Frontal cortex (tissue), 4 donors: Measurements from ENCODE around the gene PAX2. TPM values are rescaled to one million over a fixed set of nuclear protein-coding genes. Genes with fewer than 3 reads are reported as not detected.
A peak's percentile ranks its signal among the peaks of the same experiment; 100 is the strongest.

Experiments used
- DNase-seq, 2 donors: peaks; one replicate each; pipeline ENCODE4 v3.0.0; 2012; ENCODE audit warnings: low spot score in 2 of 2
- FAIRE-seq: peaks from 2 replicates; lab custom pipeline; 2012; peaks lifted over from hg19 to GRCh38; lab: Jason Lieb, UNC
- total RNA-seq: library from RNA; depleted of rRNA; stranded (reverse); fragments of >200 nt; gene quantifications from one replicate; pipeline ENCODE4 v1.2.3, GENCODE V29; 2014
- donor health status: control.
- donor health status: control.
- donor health status: control.

Gene PAX2
- total RNA-seq, 1 donor from 2014 or later = not detected

DNA sequence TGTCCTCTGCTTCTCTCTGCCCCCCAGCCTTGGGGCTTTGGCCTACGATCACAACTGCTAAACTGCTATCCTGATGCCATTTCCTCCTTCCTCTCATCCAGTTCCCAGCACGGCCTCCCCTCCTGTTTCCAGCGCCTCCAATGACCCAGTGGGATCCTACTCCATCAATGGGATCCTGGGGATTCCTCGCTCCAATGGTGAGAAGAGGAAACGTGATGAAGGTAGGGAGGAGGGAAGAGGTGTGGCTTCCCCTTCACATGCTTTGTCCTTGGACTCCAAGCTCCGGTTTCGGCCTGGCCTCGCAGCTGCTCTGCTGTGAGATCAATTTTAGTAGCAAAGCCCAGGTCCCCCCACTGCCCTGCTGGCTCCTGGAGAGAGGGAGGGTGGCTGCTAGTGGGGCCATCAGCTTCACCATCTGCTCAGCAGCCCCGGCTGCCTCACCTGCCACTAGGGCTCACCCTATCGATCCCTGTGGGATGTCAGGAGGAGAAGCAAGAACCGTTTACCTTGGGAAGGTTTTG lies 35.8 kb downstream of the PAX2 start:
- DNase-seq = no peak

DNA sequence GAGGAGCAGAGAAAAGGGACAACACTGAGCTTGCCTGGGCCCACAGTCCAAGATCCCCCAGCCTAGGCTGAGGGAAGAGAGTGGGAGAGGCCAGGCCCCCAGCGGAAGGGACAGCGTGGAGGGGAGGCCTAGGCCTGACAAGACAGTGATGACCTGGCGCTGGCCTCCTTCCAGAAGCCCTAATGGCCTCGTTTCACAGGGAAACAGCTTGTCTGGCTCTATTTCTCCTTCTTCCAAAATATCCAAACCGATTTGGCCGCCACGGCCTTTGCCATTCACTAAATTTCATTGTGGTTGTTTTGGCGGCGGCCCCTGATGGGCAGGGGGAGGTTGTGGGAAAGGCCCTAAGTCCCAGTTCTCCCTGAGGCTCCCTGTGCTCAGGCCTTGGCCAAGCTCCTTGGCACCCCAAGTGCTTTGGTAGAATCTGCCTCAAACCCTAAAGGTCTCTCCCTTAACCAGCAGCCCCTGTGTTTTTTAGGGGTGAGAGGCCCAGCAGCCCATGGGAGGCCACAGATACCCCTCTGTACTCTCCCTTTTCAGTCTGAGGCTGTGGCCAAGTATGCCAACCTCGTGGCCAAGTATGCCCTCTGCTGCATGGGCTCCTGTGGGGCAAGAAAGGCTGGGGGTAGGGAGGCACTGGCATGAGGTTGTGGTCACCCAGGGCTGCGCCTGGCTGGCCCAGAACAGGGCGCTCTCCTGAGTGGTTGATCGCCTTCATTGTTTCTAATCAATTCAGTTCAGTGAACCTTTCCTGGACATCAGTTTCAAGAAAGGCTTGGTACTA lies 37.3 kb downstream of the PAX2 start:
- DNase-seq = no peak
- no peak for FAIRE-seq

More for the DNA sequence above, 35.8 kb downstream of the PAX2 start:
- no peak for FAIRE-seq

GRCh38 chr10:100784126-100784525 lies 38.7 kb downstream of the PAX2 start:
- FAIRE-seq = no peak

DNA sequence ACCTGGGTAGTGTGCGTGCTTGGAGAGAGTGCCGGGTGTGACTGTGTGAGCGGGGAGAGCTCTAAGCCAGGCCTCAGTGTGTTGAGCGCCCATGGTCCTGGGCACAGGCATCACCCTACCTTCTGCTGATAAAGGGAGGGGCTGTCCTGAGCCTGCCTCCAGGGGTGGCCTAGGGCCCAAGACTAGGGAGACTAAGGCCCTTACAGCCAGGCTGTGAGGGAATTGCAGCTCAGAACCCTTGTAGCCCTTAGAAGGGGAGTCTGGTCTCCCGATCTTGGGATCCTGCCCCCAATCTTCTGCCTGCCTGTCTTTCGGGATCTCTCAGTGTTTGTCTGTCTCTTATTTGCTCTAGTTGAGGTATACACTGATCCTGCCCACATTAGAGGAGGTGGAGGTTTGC lies 41.2 kb downstream of the PAX2 start:
- FAIRE-seq (no peak), DNase-seq (no peak)

More at GRCh38 chr10:100784126-100784525, 38.7 kb downstream of the PAX2 start:
- DNase-seq = no peak

- no peak for DNase-seq
Measured at GRCh38 chr10:100788002-100788903, 42.9 kb downstream of the PAX2 start.

GRCh38 chr10:100790761-100791208 lies 45.4 kb downstream of the PAX2 start:
- DNase-seq = no peak
- FAIRE-seq = no peak

More at GRCh38 chr10:100788002-100788903, 42.9 kb downstream of the PAX2 start:
- no peak for FAIRE-seq

- no peak for FAIRE-seq
- peak in 1 of 2 donors; percentile 41 for DNase-seq
Measured at GRCh38 chr10:100791369-100792058, 46.1 kb downstream of the PAX2 start.

DNA sequence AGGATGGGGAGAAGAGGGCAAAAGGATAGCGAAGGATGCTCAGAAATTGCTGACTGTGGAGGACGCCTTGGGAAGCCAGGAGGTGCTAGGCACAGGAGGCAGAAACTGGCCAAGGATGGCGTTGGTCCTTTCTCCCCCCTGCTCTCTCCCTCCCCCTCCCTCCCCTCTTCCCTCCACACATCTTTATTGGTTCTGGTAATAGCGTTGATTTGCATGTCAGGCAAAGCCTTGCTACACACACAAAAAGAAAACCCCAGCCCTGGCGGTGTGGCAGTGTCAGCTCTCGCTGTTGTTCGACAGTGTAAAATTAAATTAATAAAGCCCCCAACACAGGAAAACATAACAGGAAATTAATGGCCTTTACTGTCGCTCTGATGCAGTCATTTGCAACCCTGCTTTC lies 47.2 kb downstream of the PAX2 start:
- FAIRE-seq (no peak), DNase-seq (no peak)

- FAIRE-seq (no peak), DNase-seq (no peak)
Measured at GRCh38 chr10:100793055-100793454, 47.7 kb downstream of the PAX2 start.

DNA sequence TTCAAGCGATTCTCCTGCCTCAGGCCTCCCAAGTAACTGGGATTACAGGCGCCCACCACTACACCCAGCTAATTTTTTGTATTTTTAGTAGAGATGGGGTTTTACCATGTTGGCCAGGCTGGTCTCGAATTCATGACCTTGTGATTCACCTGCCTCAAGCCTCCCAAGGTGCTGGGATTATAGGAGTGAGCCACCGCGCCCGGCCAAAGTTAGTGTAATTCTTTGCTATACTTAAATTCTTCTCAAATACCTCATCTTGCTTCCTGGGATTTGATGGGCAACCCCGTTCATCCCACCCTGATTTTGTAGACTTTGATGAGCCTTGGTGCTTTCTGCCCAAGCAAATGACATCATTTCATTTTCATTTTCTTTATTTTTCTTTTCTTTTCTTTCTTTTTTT lies 54.5 kb downstream of the PAX2 start:
- FAIRE-seq (no peak), DNase-seq (no peak)

DNA sequence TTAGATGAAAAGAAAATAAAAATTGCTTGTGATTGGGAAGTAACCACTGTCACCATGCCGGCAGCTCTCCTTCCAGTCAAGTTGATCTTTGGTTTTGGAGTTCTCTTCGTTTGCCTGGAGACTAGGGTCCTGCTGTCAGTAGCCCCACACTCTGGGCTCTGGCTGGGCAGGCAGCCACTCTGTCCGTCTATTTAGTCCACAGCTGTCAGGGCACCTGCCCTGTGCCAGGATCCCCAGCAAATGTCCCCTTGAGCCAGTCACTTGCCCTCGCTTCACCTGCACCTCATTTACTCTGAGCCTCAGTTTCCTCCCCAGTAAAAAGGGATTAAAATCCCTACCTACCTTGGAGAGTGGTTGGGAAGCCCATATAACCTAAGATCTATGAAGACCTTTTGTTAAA lies 55.5 kb downstream of the PAX2 start:
- DNase-seq = no peak
- FAIRE-seq = no peak

DNA sequence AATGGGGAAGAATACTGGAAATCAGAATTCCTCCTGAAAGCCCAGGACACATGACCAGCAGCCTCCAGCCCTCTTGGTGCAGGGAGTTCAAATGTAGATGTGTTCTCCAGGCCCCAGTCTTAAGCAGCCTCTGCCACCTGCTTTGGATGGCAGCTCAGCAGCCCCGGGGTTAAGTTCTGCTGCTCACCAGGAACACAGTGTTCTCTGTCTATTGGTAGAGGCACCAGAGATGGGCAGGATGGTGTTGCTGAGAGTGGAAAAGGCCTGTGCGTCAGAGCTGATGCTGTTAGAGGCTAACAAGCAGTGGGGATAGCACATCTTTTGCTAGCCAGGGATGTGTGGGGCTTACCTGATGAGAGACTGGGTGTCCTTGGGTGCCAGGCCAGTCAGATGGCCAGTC lies 56.8 kb downstream of the PAX2 start:
- no peak for FAIRE-seq
- DNase-seq = no peak

GRCh38 chr10:100802607-100803006 lies 57.2 kb downstream of the PAX2 start:
- no peak for FAIRE-seq

GRCh38 chr10:100803492-100803891 lies 58.1 kb downstream of the PAX2 start:
- FAIRE-seq (no peak), DNase-seq (no peak)

More at GRCh38 chr10:100802607-100803006, 57.2 kb downstream of the PAX2 start:
- DNase-seq = no peak

DNA sequence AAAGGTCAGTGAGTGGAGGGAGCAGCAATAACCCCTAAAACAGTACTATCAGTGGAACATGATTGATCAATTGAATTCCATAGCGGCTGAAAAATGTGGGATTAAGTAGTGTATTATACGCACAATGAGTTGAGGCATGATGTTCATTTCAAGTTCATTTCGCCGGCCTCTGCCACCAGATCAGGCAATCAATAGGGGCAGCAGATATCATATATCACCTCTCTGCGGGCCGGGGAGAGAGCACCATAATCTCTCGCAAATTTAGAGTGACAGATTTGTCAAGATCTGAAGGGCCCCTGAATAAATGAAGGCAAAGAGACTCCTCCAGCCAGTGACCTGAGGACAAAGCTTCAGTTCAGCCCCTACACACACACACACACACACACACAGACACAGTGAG lies 58.5 kb downstream of the PAX2 start:
- DNase-seq (no peak), FAIRE-seq (no peak)

DNA sequence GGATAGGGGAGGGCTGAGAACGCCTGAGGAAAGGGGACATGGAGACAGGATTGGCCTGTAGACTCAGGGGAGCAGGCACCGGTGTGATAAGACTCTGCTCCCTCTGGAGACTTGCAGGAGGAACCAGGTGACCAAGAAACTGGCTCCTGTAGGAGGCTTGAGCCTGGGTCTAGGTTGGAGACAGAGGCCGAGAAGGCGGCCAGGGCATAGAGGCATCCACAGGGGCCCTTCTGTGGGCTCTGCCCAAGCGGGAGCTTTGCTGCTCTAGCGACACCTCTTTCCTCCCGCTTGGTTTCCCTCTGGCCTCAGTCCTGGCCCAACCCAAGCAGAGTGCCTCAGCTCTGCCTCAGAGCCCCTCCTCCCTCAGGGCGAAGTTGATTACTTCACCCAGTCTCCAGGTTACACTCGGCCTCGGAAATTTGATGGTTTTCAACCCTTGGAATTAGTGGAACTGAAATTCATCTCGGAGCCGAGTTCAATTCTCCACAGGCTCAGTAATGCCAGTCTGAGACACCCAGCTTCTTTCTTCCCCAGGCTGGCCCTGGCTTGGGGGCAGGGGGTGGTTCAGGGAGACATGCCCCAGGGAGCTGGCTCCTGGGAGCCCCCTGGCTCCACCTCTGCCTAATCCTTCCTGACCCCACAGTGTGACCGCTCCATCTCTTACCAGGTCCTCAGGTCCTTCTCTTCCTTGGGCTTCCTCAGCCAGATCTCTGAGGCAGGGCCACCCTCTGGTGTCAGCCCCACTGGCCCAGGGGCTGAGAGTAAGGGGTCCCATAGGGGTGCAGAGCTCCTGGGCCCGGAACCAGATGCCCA lies 60.4 kb downstream of the PAX2 start:
- DNase-seq (no peak), FAIRE-seq (no peak)

- no peak for FAIRE-seq
- DNase-seq = no peak
Measured at GRCh38 chr10:100806356-100806645, 60.9 kb downstream of the PAX2 start.

DNA sequence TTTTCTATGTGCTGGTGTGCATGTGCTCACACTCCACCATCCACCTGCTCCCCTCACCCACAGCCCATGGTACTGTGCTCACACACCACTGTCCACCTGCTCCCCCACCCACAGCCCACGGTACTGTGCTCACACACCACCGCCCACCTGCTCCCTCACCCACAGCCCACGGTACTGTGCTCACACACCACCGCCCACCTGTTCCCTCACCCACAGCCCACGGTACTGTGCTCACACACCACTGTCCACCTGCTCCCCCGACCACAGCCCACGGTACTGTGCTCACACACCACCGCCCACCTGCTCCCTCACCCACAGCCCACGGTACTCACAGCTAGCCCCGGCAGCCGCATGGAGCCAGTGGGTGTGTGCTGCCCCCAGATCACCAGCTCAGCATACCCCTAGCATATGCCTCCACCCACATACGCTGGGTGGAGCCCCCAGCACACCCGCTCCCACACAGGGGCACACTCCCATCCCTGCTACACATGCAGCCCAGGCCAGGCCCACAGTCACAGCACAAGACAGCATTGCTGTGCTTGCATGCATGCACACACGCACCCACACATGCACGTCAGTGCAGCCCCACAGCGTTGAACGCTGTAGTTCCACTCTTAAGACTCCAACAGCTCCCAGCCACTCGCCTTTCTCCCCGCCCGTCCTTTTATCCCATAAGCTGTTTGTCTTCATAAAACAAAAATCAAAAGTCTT lies 62.0 kb downstream of the PAX2 start:
- FAIRE-seq = no peak
- DNase-seq = no peak

- DNase-seq = no peak
- no peak for FAIRE-seq
Measured at GRCh38 chr10:100808876-100809275, 63.5 kb downstream of the PAX2 start.
